AG04450 (cell line): ENCODE measurements around the gene ADAT2. TPM values are rescaled to one million over a fixed set of nuclear protein-coding genes. Genes with fewer than 3 reads are reported as not detected.

Source experiments
- CTCF ChIA-PET: fragments of 300-600, 350-600 bp; formaldehyde crosslinking; extraction: SDS; loops from one replicate; lab custom pipeline; 2022; ENCODE audit warnings: antibody characterized with exemption, inconsistent platforms; lab: Charles Lee
- POLR2A ChIA-PET: fragments of 350-600 bp; formaldehyde crosslinking; extraction: SDS; loops from one replicate; lab custom pipeline; 2021; ENCODE audit warnings: antibody characterized with exemption, inconsistent platforms; lab: Yijun Ruan, JAX
- DNase-seq: peaks from one replicate; pipeline ENCODE4 v3.0.0-alpha.2; 2011; ENCODE audit warnings: low read depth, low spot score
- H3K27ac ChIP-seq: one replicate; pipeline ENCODE4 v1.5.1; 2012; ENCODE audit warnings: low read depth, low read length, control low read depth
- H3K27me3 ChIP-seq: one replicate; pipeline ENCODE4 v1.6.0; 2012; ENCODE audit warnings: low read length; ENCODE audit not compliant: control insufficient read depth, insufficient read depth
- H3K4me3 ChIP-seq: 2 replicates; pipeline ENCODE4 v1.5.1; 2011; ENCODE audit warnings: mild to moderate bottlenecking, low read depth, low read length, control low read depth
- H3K9me3 ChIP-seq: 2 replicates; pipeline ENCODE4 v1.5.1; 2012; ENCODE audit warnings: low read length; ENCODE audit not compliant: control insufficient read depth, insufficient read depth
- polyA plus RNA-seq: library from polyadenylated mRNA; depleted of rRNA; stranded (reverse); fragments of >200 nt; gene quantifications from 2 replicates; pipeline ENCODE4 v1.2.3, GENCODE V29; 2011
- TF ChIP-seq, protein P1 (sequence below): IDR thresholded peaks from 2 replicates; pipeline ENCODE4 v1.5.1; 2011; ENCODE audit warnings: low read depth, low read length, control low read depth, inconsistent platforms

ADAT2 gene
- polyA plus RNA-seq, 1 experiment = 5.6 TPM

DNA sequence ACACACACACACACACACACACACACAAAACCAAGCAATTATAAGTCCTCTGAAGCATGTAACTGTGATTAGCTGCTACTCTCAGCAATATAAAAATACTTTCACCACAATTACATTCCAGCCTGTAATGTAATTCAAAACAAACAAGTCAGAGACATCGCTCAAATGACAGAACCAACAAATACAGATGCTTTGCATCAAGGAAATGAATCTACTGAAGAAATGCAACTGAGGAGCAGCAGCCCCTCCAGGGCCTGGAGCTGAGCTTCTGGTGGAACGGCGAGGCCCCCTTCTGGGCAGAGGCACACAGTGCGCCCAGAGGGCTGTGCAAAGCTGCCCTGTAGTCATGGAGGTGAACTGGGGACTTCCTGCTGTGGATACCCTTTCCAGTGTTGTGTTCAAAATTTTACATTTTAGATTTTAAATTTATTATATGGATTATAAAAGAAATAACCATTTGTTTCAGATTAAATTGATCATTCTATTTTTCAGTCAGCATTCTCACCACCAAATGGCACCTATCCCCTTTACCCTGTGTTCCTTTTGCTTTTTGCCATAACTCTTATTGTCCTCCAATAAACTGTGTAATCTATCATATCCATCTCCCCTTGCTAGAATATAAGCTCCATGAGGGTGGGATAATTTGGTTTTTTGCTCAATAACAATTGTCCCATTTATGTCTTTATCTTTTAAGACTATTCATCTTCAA, 23.2 kb downstream of the ADAT2 start:
- TF ChIP-seq, protein P1, sequence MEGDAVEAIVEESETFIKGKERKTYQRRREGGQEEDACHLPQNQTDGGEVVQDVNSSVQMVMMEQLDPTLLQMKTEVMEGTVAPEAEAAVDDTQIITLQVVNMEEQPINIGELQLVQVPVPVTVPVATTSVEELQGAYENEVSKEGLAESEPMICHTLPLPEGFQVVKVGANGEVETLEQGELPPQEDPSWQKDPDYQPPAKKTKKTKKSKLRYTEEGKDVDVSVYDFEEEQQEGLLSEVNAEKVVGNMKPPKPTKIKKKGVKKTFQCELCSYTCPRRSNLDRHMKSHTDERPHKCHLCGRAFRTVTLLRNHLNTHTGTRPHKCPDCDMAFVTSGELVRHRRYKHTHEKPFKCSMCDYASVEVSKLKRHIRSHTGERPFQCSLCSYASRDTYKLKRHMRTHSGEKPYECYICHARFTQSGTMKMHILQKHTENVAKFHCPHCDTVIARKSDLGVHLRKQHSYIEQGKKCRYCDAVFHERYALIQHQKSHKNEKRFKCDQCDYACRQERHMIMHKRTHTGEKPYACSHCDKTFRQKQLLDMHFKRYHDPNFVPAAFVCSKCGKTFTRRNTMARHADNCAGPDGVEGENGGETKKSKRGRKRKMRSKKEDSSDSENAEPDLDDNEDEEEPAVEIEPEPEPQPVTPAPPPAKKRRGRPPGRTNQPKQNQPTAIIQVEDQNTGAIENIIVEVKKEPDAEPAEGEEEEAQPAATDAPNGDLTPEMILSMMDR = peak; percentile 99

DNA sequence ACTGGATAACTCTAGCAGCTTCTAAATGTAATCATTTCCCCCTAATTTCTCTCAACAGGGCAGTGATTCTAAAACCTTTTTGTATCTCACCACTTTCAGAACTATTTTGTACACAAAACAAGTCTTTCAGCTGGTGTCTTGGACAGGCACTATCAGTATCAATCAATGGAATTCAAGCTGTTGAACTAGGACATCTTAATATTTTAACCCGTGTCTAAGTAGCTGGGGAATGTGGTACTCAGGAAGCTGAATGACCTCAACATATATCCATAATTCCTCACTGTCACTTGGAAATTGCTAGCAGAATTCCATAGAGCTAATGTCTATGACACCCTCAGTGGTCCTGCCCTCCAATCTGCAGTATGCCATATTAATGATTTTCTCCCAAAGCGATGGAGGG, 24.5 kb downstream of the ADAT2 start:
- Histone ChIP-seq H3K4me3 (no peak overlapping the region), H3K9me3 (no peaks in the 10 kb centered on the region), H3K27ac (no peak overlapping the region), H3K27me3 (no peaks in the 10 kb centered on the region)
- TF ChIP-seq, protein P1 = no peak
- DNase-seq = no peak
- ChIA-PET CTCF (interaction anchor here (0.7 to 5.7 kb wide), 9 partner anchors 10 to 951 kb away, joined by 3 to 70 read pairs (median 12); no protein-coding TSS in a partner anchor), POLR2A (interaction anchor here (0.6 kb wide), 1 partner anchor 16 kb away, joined by 3 read pairs; no protein-coding TSS in a partner anchor)

More for the DNA sequence above, 23.2 kb downstream of the ADAT2 start:
- Histone ChIP-seq H3K27ac (no peak overlapping the region), H3K4me3 (no peak overlapping the region), H3K27me3 (no peaks in the 10 kb centered on the region), H3K9me3 (no peaks in the 10 kb centered on the region)
- POLR2A ChIA-PET = interaction anchor here (0.5 to 1.7 kb wide), 5 partner anchors 23 to 953 kb away, joined by 3 to 6 read pairs (median 3); partner anchors contain the start of genes ADAT2 and PEX3
- CTCF ChIA-PET = interaction anchor here (0.6 to 5.7 kb wide), 38 partner anchors 9 to 979 kb away, joined by 3 to 70 read pairs (median 4); no protein-coding TSS in a partner anchor
- peak; percentile 79 for DNase-seq

DNA sequence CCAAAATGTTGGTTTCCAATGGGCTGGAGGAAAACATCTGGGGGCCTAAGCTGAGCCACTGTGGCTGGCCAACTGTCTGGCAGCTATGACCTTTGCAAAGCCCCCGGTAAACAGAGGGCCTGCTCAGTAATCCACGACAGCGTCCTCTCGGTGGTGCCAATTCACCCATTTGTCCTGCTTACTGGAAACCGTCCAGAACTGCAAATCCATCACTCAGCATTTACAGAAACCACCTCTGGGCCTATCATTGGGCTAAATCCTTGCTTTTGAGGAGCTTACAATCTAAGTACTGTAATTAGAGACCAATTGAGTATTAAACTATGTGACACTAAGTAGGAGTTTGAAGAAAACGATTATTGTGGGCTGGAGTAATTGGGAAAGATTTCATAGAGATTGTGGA, 31.0 kb downstream of the ADAT2 start:
- DNase-seq = no peak
- ChIA-PET POLR2A (no interaction called here), CTCF (no interaction called here)

DNA sequence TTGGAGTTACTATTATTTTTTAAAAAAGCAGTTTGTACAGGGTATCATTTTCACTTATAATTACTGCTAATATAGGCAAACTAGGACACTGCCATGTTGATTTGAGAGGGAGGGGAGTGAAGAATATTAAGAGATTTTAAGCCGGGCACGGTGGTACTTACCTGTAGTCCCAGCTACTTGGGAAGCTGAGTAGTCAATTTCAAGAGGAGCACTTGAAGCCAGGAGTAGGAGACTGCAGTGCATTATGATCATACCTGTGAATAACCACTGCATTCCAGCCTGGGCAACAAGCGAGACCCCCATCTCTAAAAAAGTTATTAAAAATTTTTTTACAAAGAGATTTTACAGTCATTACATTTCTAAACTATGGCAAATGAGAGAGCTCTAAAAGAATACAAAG, 35.7 kb downstream of the ADAT2 start:
- Histone ChIP-seq H3K9me3 (no peaks in the 10 kb centered on the region), H3K27ac (no peak overlapping the region), H3K27me3 (no peaks in the 10 kb centered on the region), H3K4me3 (no peak overlapping the region)
- ChIA-PET CTCF (interaction anchor here (0.6 to 3.8 kb wide), 3 partner anchors 12 to 879 kb away, joined by 3 to 19 read pairs (median 3); no protein-coding TSS in a partner anchor), POLR2A (no interaction called here)
- TF ChIP-seq, protein P1 = no peak
- no peak for DNase-seq

More for the DNA sequence above, 31.0 kb downstream of the ADAT2 start:
- no peaks in the 10 kb centered on the region for H3K9me3 ChIP-seq
- no peak overlapping the region for H3K4me3 ChIP-seq
- TF ChIP-seq, protein P1 = no peak
- H3K27me3 ChIP-seq = no peaks in the 10 kb centered on the region
- no peak overlapping the region for H3K27ac ChIP-seq

DNA sequence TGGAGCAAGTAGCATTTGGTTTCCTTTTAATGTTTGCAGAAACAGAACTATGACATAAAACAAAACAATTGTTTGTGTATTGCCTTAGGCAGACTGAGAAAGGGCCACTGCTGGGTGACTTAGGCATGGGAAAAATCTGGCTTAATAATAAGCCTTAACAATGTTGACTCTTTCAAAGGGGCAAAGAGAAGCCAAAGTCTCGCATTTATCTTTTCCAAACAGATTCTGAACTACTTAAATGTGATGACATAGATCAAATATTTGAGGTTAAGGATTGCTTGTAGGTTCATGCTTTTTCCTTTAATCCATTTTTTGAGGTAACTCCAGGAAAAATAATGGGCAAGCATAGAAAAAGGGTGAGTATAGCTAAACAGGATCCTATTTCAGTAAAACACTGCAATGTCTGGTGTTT, 39.6 kb downstream of the ADAT2 start:
- CTCF ChIA-PET = interaction anchor here (0.6 to 1.9 kb wide), 3 partner anchors 17 to 884 kb away, joined by 3 to 7 read pairs (median 3); no protein-coding TSS in a partner anchor
- Histone ChIP-seq H3K27ac (no peak overlapping the region), H3K4me3 (no peak overlapping the region), H3K27me3 (no peaks in the 10 kb centered on the region), H3K9me3 (no peaks in the 10 kb centered on the region; the same call in 1 of the 2 replicates)
- POLR2A ChIA-PET = interaction anchor here (0.7 kb wide), 1 partner anchor 15 kb away, joined by 8 read pairs; no protein-coding TSS in a partner anchor
- TF ChIP-seq, protein P1 = no peak
- no peak for DNase-seq
